ENCODE results near the gene PARP1.

GRCh38 chr1:226335661-226336060 is 72.2 kb downstream of the PARP1 start:
- TF ChIP-seq CTCF (IDR thresholded peaks at IDR 0.05): no peak
- no peak for TF ChIP-seq EZH2 (IDR thresholded peaks at IDR 0.05; ENCODE audit: borderline replicate concordance, insufficient read depth, low read depth, low read length, poor library complexity, severe bottlenecking)
